GM12878 (cell line): Measurements from ENCODE around the gene LRP1. TPM values are rescaled to one million over a fixed set of nuclear protein-coding genes. Genes with fewer than 3 reads are reported as not detected.

ENCODE experiments used
- ATAC-seq: fragments of 200-7000 bp; cut with Tn5 transposase; 3 replicates; pipeline ENCODE4 v1.9.1; 2020; ENCODE audit warnings: mild to moderate bottlenecking, moderate library complexity
- BruUV-seq: library from RNA; stranded (reverse); fragments of 400-500 nt; replicated peaks from 2 replicates; lab custom pipeline; 2021; lab: Mats Ljungman, UMichigan
- CTCF ChIA-PET: fragments of 300-600 bp; sonication (Branson Sonifier 250); formaldehyde crosslinking; extraction: SDS; loops from one replicate; lab custom pipeline; 2021; ENCODE audit warnings: inconsistent platforms; lab: Yijun Ruan, JAX
- POLR2A ChIA-PET: fragments of 350-600 bp; formaldehyde crosslinking; extraction: SDS; loops from one replicate; lab custom pipeline; 2021; ENCODE audit warnings: inconsistent platforms; lab: Charles Lee
- RAD21 ChIA-PET: fragments of 300-600 bp; sonication (Branson Sonifier 250); formaldehyde crosslinking; loops from one replicate; lab custom pipeline; 2023; ENCODE audit warnings: antibody characterized with exemption; ENCODE audit not compliant: unreplicated experiment; lab: Charles Lee
- SMC1A ChIA-PET: fragments of 300-600 bp; sonication (Branson Sonifier 250); formaldehyde crosslinking; loops from one replicate; lab custom pipeline; 2023; ENCODE audit not compliant: unreplicated experiment, uncharacterized antibody; lab: Charles Lee
- DNase-seq: peaks from one replicate; pipeline ENCODE4 v3.0.0-alpha.2; 2011; ENCODE audit warnings: low read depth, low spot score
- FAIRE-seq: peaks from 3 replicates; lab custom pipeline; 2011; peaks lifted over from hg19 to GRCh38; lab: Jason Lieb, UNC
- H2AFZ ChIP-seq: 2 replicates; pipeline ENCODE4 v1.6.0; 2011; ENCODE audit warnings: low read depth, low read length, control low read depth; ENCODE audit not compliant: control insufficient read depth
- H3K27ac ChIP-seq: 2 replicates; pipeline ENCODE4 v1.5.1; 2011; ENCODE audit warnings: control low read depth; ENCODE audit not compliant: control insufficient read depth, insufficient read depth
- H3K27me3 ChIP-seq, 2 experiments: replicated peaks in 1 of 2; 2 replicates each; pipeline versions ENCODE4 v1.6.0 to v1.6.1; 2011; ENCODE audit warnings: low read length in 1 of 2; ENCODE audit not compliant: control insufficient read depth in 2 of 2, insufficient read depth in 2 of 2
- H3K36me3 ChIP-seq, 2 experiments: 2 replicates each; pipeline ENCODE4 v1.5.1; 2011; ENCODE audit warnings: low read length in 1 of 2; ENCODE audit not compliant: control insufficient read depth in 2 of 2, insufficient read depth in 2 of 2
- H3K4me1 ChIP-seq: 2 replicates; pipeline ENCODE4 v1.6.1; 2011; ENCODE audit warnings: mild to moderate bottlenecking, low read length, moderate library complexity, mixed read lengths; ENCODE audit not compliant: control insufficient read depth, insufficient read depth
- H3K4me2 ChIP-seq: 2 replicates; pipeline ENCODE4 v1.6.0; 2011; ENCODE audit warnings: control low read depth; ENCODE audit not compliant: control insufficient read depth, insufficient read depth
- H3K4me3 ChIP-seq: fragments of 200-600 bp; sonication (generic); 2 replicates; pipeline ENCODE4 v1.5.1; 2016
- H3K79me2 ChIP-seq: 2 replicates; pipeline ENCODE4 v1.6.0; 2011; ENCODE audit warnings: low read length; ENCODE audit not compliant: control insufficient read depth, insufficient read depth
- H3K9ac ChIP-seq: 2 replicates; pipeline ENCODE4 v1.8.0; 2011; ENCODE audit warnings: low read length, control low read depth, mixed read lengths; ENCODE audit not compliant: control insufficient read depth, insufficient read depth
- H3K9me3 ChIP-seq: replicated peaks from 3 replicates; pipeline ENCODE4 v1.5.1; 2011; ENCODE audit warnings: mild to moderate bottlenecking, low read length; ENCODE audit not compliant: control insufficient read depth, insufficient read depth
- H4K20me1 ChIP-seq: 2 replicates; pipeline ENCODE4 v1.6.0; 2011; ENCODE audit not compliant: control insufficient read depth, insufficient read depth
- ATF7 ChIP-seq: fragments of 450-650 bp; IDR thresholded peaks from 2 replicates; pipeline ENCODE4 v1.6.1; 2016; ENCODE audit warnings: low read depth, mild to moderate bottlenecking
- FOS ChIP-seq: IDR thresholded peaks from 3 replicates; pipeline ENCODE4 v1.6.1; 2011; ENCODE audit warnings: borderline replicate concordance; ENCODE audit not compliant: insufficient read length; ENCODE audit errors: extremely low read depth
- MEF2B ChIP-seq: fragments of 450-650 bp; IDR thresholded peaks from 2 replicates; pipeline ENCODE4 v1.6.1; 2018; ENCODE audit warnings: mild to moderate bottlenecking, moderate library complexity; ENCODE audit not compliant: partially characterized antibody, poor library complexity, severe bottlenecking
- MYC ChIP-seq: IDR thresholded peaks from 2 replicates; pipeline ENCODE4 v1.6.1; 2011; ENCODE audit warnings: mild to moderate bottlenecking, low read length, moderate library complexity, inconsistent platforms; ENCODE audit not compliant: insufficient read depth, insufficient replicate concordance, insufficient read length, severe bottlenecking
- NR2C1 ChIP-seq: fragments of 450-650 bp; IDR thresholded peaks from 2 replicates; pipeline ENCODE4 v1.6.1; 2017; ENCODE audit warnings: antibody characterized with exemption, mild to moderate bottlenecking, moderate library complexity
- NR2F1 ChIP-seq: fragments of 450-650 bp; conservative IDR thresholded peaks from 2 replicates; pipeline ENCODE4 v1.6.1; 2017; ENCODE audit warnings: mild to moderate bottlenecking
- PAX8 ChIP-seq: fragments of 450-650 bp; IDR thresholded peaks from 2 replicates; pipeline ENCODE4 v1.6.1; 2017; ENCODE audit warnings: mild to moderate bottlenecking, moderate library complexity
- RB1 ChIP-seq: fragments of 450-650 bp; formaldehyde crosslinking; IDR thresholded peaks from 2 replicates; pipeline ENCODE4 v1.6.1; 2017; ENCODE audit warnings: mild to moderate bottlenecking, borderline replicate concordance
- RELA ChIP-seq: fragments of 450-650 bp; IDR thresholded peaks from 2 replicates; pipeline ENCODE4 v1.8.0; 2014; ENCODE audit warnings: borderline replicate concordance; ENCODE audit not compliant: partially characterized antibody
- RUNX3 ChIP-seq: IDR thresholded peaks from 2 replicates; pipeline ENCODE4 v1.6.1; 2012; ENCODE audit warnings: low read length, inconsistent platforms
- WGBS: methylation state at CpG from one replicate; pipeline ENCODE4 v1.1.6; 2016; ENCODE audit warnings: low lambda C conversion rate; ENCODE audit not compliant: insufficient replicate concordance, insufficient coverage; ENCODE audit errors: missing lambda C conversion rate; 5-methylcytosine and 5-hydroxymethylcytosine counted together
- in situ Hi-C: fragments of 300-500 bp; cut with MboI; formaldehyde crosslinking; loops from 9 replicates; pipeline ENCODE4 v1.14.3; 2018; ENCODE audit warnings: mixed read lengths
- intact Hi-C: fragments of 100-400 bp; cut with micrococcal nuclease; formaldehyde crosslinking; loops from one replicate; pipeline ENCODE4 v1.14.2; 2022; ENCODE audit not compliant: unreplicated experiment
- polyA plus RNA-seq, 11 experiments: library from polyadenylated mRNA; depleted of rRNA in 4 of 11; unstranded in 6 of 11; stranded (reverse) in 5 of 11; fragments of >200 nt; fragmentation: Nextera tagmentation in 4 of 11; fragmentation: Illumina TruSeq in 1 of 11; extraction: Ambion mirVana in 4 of 11; extraction: Trizol in 1 of 11; gene quantifications; 1 replicate in 1 of 11; 2 replicates in 10 of 11; pipeline versions ENCODE4 v1.2.1 to v1.2.3, GENCODE V29; 2011 to 2016; ENCODE audit warnings: inconsistent platforms in 2 of 11, missing spikeins in 2 of 11, low read depth in 1 of 11
- total RNA-seq, 4 experiments: library from RNA; depleted of rRNA in 3 of 4; stranded (reverse); fragments of >200 nt in 3 of 4; fragmentation: Illumina TruSeq in 1 of 4; extraction: Trizol in 1 of 4; gene quantifications; 2 replicates each; pipeline versions ENCODE4 v1.2.1 to v1.2.3, GENCODE V29; 2013 to 2021
- TF ChIP-seq, protein P1 (sequence below): fragments of 450-650 bp; IDR thresholded peaks from 2 replicates; pipeline ENCODE4 v1.6.1; 2014; ENCODE audit warnings: mild to moderate bottlenecking
- TF ChIP-seq, protein P2 (sequence below): fragments of 450-650 bp; IDR thresholded peaks from 2 replicates; pipeline ENCODE4 v1.6.1; 2017; ENCODE audit warnings: low read depth, mild to moderate bottlenecking, moderate library complexity

The LRP1 gene
- total and polyA plus RNA-seq, 10 of the 15 experiments (the other 5 are each of a cell fraction or from before 2014, with no cell fraction given) = under 0.01 to 1.1 (median 0.20) TPM; not detected in 2

DNA sequence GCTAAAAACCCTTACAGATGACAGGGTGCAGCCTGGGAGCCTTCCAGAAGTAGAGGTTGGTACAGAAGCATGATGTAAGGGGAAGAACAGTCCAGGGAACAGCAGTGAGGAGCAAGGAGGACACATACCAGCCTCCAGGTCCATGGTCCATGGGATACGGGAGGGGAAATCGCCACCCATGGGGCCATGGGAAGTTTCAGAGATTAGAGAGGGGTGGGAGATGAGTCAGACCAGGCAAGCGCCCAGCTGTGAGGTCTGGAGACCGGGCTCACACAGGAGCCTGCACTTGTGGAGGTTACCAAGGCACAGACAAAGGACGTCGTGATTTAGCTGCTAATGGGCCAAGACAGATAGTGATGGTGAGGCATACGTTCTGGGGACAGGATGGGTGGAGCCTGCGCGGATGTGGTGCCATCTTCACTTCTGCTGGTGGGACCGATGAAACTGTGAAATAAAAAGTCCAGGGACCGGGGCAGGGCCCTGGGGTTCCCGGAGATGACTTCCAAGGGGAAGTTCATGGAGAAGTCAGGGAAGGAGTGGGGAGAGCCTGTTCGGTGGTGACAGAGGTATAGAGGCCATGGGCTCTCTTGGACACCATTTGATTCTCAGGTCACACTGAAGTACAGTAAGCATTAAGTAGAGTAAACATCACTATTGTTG, 36.8 kb downstream of the LRP1 start:
- TF ChIP-seq ATF7 = no peak
- TF ChIP-seq NR2C1 = no peak
- 41% methylated on average over 13 of the region's 13 CpGs for WGBS
- Histone ChIP-seq H3K4me2 (no peak overlapping the region), H3K9me3 (no peaks in the 10 kb centered on the region), H3K9ac (no peak overlapping the region), H2AFZ (no peak overlapping the region), H3K27ac (no peak overlapping the region), H3K27me3 (no peaks in the 10 kb centered on the region), H3K4me1 (no peaks in the 10 kb centered on the region; the same call in 1 of the 2 replicates), H4K20me1 (peaks cover 3% of the 10 kb centered on the region; the same call in 1 of the 2 replicates), H3K79me2 (no peaks in the 10 kb centered on the region), H3K4me3 (no peak overlapping the region), H3K36me3 (no peaks in the 10 kb centered on the region)
- ChIA-PET RAD21 (no interaction called here), POLR2A (no interaction called here), SMC1A (no interaction called here), CTCF (interaction anchor here (0.6 kb wide), 1 partner anchor 93 kb away, joined by 3 read pairs; no protein-coding TSS in a partner anchor)
- ATAC-seq (no peak), DNase-seq (no peak), FAIRE-seq (no peak)
- in situ Hi-C loops (no loop called here), intact Hi-C loops (no loop called here)
- no TSS peak for BruUV-seq

DNA sequence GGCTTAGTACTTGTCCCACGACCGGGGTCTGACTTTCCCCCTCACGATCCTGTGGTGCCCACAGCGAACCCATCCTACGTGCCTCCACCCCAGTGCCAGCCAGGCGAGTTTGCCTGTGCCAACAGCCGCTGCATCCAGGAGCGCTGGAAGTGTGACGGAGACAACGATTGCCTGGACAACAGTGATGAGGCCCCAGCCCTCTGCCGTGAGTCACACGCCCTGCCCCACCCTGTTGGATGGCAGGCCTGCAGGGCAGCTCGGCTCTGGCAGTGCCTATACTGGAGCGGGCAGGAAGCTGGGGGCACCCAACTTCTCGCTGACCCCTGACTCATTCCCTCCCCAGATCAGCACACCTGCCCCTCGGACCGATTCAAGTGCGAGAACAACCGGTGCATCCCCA, 37.5 kb downstream of the LRP1 start:
- Histone ChIP-seq H3K9ac (no peak overlapping the region), H3K27ac (no peak overlapping the region), H3K4me3 (no peak overlapping the region), H3K27me3 (no peaks in the 10 kb centered on the region), H3K9me3 (no peaks in the 10 kb centered on the region), H3K36me3 (no peaks in the 10 kb centered on the region), H3K79me2 (no peaks in the 10 kb centered on the region), H3K4me1 (no peaks in the 10 kb centered on the region; the same call in 1 of the 2 replicates), H4K20me1 (peaks cover 3% of the 10 kb centered on the region; the same call in 1 of the 2 replicates), H2AFZ (no peak overlapping the region), H3K4me2 (no peak overlapping the region)
- intact Hi-C loops = no loop called here
- SMC1A ChIA-PET = no interaction called here
- TF ChIP-seq PAX8 (no peak), RB1 (no peak), FOS (no peak), NR2F1 (no peak), RUNX3 (no peak), MEF2B (no peak), RELA (no peak), MYC (no peak)
- TF ChIP-seq, protein P1, sequence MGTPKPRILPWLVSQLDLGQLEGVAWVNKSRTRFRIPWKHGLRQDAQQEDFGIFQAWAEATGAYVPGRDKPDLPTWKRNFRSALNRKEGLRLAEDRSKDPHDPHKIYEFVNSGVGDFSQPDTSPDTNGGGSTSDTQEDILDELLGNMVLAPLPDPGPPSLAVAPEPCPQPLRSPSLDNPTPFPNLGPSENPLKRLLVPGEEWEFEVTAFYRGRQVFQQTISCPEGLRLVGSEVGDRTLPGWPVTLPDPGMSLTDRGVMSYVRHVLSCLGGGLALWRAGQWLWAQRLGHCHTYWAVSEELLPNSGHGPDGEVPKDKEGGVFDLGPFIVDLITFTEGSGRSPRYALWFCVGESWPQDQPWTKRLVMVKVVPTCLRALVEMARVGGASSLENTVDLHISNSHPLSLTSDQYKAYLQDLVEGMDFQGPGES = no peak
- TF ChIP-seq, protein P2, sequence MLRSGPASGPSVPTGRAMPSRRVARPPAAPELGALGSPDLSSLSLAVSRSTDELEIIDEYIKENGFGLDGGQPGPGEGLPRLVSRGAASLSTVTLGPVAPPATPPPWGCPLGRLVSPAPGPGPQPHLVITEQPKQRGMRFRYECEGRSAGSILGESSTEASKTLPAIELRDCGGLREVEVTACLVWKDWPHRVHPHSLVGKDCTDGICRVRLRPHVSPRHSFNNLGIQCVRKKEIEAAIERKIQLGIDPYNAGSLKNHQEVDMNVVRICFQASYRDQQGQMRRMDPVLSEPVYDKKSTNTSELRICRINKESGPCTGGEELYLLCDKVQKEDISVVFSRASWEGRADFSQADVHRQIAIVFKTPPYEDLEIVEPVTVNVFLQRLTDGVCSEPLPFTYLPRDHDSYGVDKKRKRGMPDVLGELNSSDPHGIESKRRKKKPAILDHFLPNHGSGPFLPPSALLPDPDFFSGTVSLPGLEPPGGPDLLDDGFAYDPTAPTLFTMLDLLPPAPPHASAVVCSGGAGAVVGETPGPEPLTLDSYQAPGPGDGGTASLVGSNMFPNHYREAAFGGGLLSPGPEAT = no peak
- POLR2A ChIA-PET = no interaction called here
- in situ Hi-C loops = no loop called here
- 56% methylated on average over 17 of the region's 19 CpGs for WGBS
- FAIRE-seq (no peak), DNase-seq (no peak), ATAC-seq (no peak)
- BruUV-seq = no TSS peak
- RAD21 ChIA-PET = no interaction called here
- CTCF ChIA-PET = interaction anchor here (0.9 kb wide), 1 partner anchor 164 kb away, joined by 3 read pairs; no protein-coding TSS in a partner anchor
